ENCODE measurements around the gene CYTH1.

DNA sequence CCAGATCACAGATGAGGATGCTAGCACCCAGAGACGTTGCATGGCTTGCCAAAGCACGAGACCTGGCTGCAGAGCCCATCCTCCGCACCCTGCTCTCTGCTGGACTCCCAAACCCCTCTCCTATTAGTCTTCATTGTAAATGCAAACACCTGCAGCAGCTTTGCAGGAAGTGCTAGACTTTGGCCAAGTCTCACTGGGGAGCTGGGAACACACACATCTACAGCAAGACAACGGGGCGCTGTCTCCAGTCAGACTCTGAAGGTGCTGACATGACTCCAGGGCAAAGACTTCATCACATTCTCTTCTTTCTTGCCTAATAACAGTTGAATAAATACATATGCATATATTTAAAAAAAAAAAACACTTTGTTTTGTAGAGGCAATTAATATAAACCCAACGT, 43.8 kb downstream of the CYTH1 start:
- no peak for TF ChIP-seq CTCF (IDR thresholded peaks at IDR 0.05; ENCODE audit: low read depth, low read length, missing input control)
- no peak for TF ChIP-seq SP1 (IDR thresholded peaks at IDR 0.05)
- TF ChIP-seq MAX (IDR thresholded peaks at IDR 0.05) = no peak
- TF ChIP-seq TAF1 (conservative IDR thresholded peaks at IDR 0.05) = no peak
